Neural crest cell (in vitro differentiated cells): ENCODE data around the gene ZNRF1. TPM values are rescaled to one million over a fixed set of nuclear protein-coding genes. Genes with fewer than 3 reads are reported as not detected.

Source experiments
- DNase-seq: peaks from one replicate; pipeline ENCODE4 v3.0.0; 2021; ENCODE audit warnings: low read depth, mixed read lengths, low spot score
- H3K27ac Mint-ChIP-seq: one replicate; pipeline ENCODE4 v1.8.0; 2021; ENCODE audit warnings: mild to moderate bottlenecking, mixed read lengths; ENCODE audit not compliant: unreplicated experiment
- H3K27me3 Mint-ChIP-seq: 2 replicates; pipeline ENCODE4 v1.8.0; 2021; ENCODE audit warnings: low read depth, mild to moderate bottlenecking, mixed read lengths
- H3K36me3 Mint-ChIP-seq: 2 replicates; pipeline ENCODE4 v1.8.0; 2021; ENCODE audit warnings: low read depth, mild to moderate bottlenecking, mixed read lengths
- H3K4me1 Mint-ChIP-seq: 2 replicates; pipeline ENCODE4 v1.8.0; 2021; ENCODE audit warnings: mixed read lengths
- H3K4me3 Mint-ChIP-seq: one replicate; pipeline ENCODE4 v1.8.0; 2021; ENCODE audit warnings: mild to moderate bottlenecking, mixed read lengths
- H3K9me3 Mint-ChIP-seq: 2 replicates; pipeline ENCODE4 v1.8.0; 2021; ENCODE audit warnings: mixed read lengths
- total RNA-seq: library from RNA; stranded (reverse); gene quantifications from 2 replicates; pipeline ENCODE4 v1.2.1, GENCODE V29; 2021
- TF ChIP-seq, protein P1 (sequence below): fragments of 200-600 bp; sonication (generic); conservative IDR thresholded peaks from 2 replicates; pipeline ENCODE4 v1.5.0; 2021; ENCODE audit warnings: antibody characterized with exemption, mild to moderate bottlenecking

ZNRF1 gene
- total RNA-seq, 1 donor from 2014 or later = 48.4 TPM

DNA sequence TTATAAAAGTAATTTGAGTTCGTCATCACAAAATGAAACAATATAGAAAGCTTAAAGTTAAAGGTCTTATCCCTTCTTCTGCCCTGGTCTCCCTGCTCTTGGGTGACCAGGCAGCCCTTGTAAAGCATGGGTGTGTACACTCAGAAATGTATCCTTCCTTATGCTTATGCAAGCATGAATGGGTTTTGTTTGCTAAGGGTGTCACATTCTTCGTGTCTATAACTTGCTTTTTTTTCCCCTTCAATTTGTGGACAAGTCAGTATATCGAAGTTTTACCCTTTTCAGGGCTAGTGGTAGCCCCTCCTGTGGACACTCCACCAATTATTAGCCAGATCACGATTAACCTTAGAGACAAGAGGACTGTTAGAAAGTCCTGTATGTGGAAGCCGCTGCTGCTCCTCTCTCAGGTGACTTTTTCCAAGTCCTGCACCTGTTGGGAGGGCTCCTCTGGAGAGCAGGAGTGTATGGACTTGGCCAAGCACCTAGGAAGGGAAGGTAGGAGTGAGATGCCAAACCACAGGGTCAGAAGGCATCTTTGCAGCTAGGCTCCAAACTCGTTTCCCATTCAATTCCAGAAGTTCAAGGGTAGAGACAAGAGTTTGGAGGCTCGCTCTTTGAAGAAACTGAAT is 66.8 kb downstream of the ZNRF1 start:
- peaks cover 34% of the 10 kb centered on the region for H3K4me1 Mint-ChIP-seq
- TF ChIP-seq, protein P1, sequence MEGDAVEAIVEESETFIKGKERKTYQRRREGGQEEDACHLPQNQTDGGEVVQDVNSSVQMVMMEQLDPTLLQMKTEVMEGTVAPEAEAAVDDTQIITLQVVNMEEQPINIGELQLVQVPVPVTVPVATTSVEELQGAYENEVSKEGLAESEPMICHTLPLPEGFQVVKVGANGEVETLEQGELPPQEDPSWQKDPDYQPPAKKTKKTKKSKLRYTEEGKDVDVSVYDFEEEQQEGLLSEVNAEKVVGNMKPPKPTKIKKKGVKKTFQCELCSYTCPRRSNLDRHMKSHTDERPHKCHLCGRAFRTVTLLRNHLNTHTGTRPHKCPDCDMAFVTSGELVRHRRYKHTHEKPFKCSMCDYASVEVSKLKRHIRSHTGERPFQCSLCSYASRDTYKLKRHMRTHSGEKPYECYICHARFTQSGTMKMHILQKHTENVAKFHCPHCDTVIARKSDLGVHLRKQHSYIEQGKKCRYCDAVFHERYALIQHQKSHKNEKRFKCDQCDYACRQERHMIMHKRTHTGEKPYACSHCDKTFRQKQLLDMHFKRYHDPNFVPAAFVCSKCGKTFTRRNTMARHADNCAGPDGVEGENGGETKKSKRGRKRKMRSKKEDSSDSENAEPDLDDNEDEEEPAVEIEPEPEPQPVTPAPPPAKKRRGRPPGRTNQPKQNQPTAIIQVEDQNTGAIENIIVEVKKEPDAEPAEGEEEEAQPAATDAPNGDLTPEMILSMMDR = no peak
- H3K27ac Mint-ChIP-seq = no peak overlapping the region

DNA sequence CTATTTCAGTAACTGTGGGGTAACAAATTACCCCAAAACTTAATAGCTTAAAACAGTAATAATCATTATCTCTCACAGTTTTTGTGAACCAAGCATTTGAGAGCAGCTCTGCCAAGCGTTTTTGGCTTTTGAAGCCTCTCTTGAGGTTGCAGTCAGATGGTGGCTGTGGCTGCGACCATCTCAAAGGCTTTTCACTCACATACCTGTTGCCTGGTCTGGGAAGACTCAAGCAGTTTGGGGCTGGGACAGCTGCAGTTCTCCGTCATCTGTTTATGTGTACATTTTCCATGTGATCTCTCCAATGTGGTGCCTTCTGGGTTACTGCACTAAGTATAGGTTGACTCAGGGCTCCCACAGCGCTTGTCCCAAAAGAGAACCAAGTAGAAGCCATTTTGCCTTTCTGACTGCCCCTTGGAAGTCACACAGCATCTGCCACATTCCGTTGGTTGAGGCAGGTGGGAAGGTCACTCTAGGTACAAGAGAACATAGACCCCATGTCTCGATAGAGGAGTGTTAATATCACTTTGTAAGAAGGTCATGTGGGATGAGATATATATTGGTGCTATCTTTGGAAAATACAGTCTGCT is 68.1 kb downstream of the ZNRF1 start:
- TF ChIP-seq, protein P1 = no peak
- no peak overlapping the region for H3K4me3 Mint-ChIP-seq
- DNase-seq = no peak
- no peaks in the 10 kb centered on the region for H3K36me3 Mint-ChIP-seq
- peaks cover 32% of the 10 kb centered on the region for H3K4me1 Mint-ChIP-seq
- H3K27ac Mint-ChIP-seq = no peak overlapping the region
- H3K27me3 Mint-ChIP-seq = no peaks in the 10 kb centered on the region
- H3K9me3 Mint-ChIP-seq = no peaks in the 10 kb centered on the region

More for the DNA sequence above, 66.8 kb downstream of the ZNRF1 start:
- Mint-ChIP-seq H3K36me3 (peaks cover 6% of the 10 kb centered on the region), H3K27me3 (no peaks in the 10 kb centered on the region), H3K4me3 (no peak overlapping the region), H3K9me3 (no peaks in the 10 kb centered on the region)
- no peak for DNase-seq

DNA sequence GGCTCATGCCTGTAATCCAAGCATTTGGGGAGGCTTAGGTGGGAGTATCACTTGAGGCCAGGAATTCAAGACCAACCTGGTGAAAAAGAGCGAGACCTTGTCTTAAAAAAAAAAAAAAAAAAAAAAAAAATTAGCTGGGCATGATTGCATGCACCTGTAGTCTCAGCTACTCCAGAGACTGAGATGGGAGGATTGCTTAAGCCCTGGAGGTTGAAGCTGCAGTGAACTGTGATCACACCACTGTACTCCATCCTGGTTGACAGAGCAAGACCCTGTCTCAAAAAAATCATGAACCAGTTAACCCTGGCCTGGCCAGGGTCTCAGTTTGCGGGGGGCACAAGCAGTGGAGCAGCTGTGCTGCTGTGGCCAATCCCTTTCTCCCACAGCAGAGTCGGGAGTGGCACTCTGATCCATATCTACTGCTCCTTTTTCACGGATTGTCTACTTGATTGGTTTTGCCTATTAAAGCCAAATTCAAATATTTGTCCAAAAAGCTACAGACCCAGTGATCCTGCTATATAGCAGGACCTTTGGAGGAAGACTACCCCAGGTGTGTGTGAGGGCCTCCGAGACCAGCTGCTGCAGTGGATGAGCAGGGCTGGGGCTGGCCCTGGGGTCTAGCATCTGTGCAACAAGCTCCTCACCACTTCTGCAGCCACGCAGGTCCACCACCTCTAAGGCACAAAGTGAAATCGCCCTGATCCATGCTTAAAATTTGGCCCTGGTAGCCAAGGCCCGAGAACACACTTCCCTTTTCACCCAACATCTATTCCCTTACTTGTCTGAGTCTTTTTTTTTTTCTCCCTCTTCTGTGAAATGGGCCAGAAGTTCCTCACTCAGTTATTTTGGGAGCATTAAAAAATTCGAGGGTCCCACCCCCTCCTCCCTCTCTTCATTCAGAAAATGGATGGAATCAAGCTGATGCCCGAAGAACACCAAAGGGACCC is 69.5 kb downstream of the ZNRF1 start:
- no peaks in the 10 kb centered on the region for H3K36me3 Mint-ChIP-seq
- no peaks in the 10 kb centered on the region for H3K9me3 Mint-ChIP-seq
- TF ChIP-seq, protein P1 = no peak

DNA sequence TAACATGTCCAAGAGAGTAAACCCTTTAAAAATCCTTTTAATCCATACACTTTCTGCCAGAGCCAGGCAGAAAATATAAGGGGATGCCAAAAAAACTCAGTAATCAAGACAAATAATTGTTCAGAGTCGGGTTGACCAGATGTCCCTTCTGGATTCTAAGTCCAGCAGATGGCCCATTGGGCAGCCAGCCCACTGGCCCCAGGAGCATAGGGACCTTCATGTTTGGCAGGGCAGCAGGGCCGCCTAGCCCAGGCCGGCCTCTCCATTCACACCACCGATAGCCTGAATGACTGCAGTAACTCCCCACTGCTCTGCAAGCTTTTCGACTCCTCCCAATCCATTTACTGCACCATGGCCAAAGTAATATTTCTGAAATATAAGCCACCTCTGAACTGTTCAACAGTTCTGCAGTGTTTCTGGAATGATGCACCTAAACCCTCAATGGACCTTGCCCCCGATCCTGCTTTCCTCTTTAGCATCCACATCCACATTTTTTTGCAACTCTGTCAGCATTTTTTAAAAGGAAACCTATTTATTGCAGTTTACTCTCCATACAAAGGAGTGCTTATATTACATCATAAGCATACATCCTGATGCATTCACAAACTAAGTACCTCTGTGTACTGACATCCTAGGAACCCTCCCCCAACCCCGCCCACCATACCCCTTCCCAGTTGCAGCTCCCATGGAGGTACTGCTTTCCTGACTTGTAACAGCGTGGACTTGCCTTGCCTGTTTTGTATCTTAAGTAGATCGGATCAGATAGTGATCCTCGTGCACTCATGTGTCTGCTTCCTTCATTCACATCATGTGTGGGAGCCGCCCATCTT is 71.4 kb downstream of the ZNRF1 start:
- H3K36me3 Mint-ChIP-seq = no peaks in the 10 kb centered on the region
- no peak overlapping the region for H3K4me3 Mint-ChIP-seq
- TF ChIP-seq, protein P1 = no peak
- DNase-seq = no peak
- peaks cover 23% of the 10 kb centered on the region for H3K4me1 Mint-ChIP-seq
- H3K27me3 Mint-ChIP-seq = no peaks in the 10 kb centered on the region
- peak overlapping the region; percentile 48 for H3K27ac Mint-ChIP-seq
- no peaks in the 10 kb centered on the region for H3K9me3 Mint-ChIP-seq

More for the DNA sequence above, 69.5 kb downstream of the ZNRF1 start:
- Mint-ChIP-seq H3K27ac (peak overlapping the region; percentile 84), H3K4me1 (peaks cover 27% of the 10 kb centered on the region), H3K27me3 (no peaks in the 10 kb centered on the region), H3K4me3 (no peak overlapping the region)
- no peak for DNase-seq

DNA sequence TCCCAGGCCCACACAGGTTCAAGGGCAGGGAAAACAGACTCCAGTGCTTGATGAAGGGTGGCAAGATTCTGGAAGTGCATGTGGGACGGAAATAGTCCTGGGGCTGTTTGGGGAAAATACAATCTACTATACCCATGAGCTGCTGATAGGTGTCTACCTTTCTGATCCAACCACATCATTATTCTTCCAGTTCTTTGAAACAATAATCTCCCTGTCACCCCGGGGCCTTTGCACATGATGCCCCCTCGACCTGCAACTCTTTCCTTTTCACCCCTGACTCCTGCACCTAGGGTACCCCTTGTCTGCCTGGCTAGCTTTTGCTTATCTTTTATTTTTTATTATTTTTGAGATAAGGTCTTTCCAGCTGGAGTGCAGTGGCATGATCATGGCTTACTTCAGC is 72.8 kb downstream of the ZNRF1 start:
- H3K27ac Mint-ChIP-seq = no peak overlapping the region
- peaks cover 2% of the 10 kb centered on the region for H3K36me3 Mint-ChIP-seq

More for the DNA sequence above, 72.8 kb downstream of the ZNRF1 start:
- DNase-seq = no peak
- H3K27me3 Mint-ChIP-seq = no peaks in the 10 kb centered on the region
- no peak overlapping the region for H3K4me3 Mint-ChIP-seq
- H3K4me1 Mint-ChIP-seq = peaks cover 25% of the 10 kb centered on the region
- TF ChIP-seq, protein P1 = no peak
- H3K9me3 Mint-ChIP-seq = peaks cover under 1% of the 10 kb centered on the region
